ENCODE data around the gene DEPDC5.

The DEPDC5 gene

GRCh38 chr22:31920306-31920705, 166.5 kb downstream of the DEPDC5 start:
- TF ChIP-seq CTCF (conservative IDR thresholded peaks at IDR 0.05) (no peak), ZFX (IDR thresholded peaks at IDR 0.05) (no peak)

GRCh38 chr22:31921106-31921505, 167.3 kb downstream of the DEPDC5 start:
- TF ChIP-seq CTCF (conservative IDR thresholded peaks at IDR 0.05) (no peak), ZFX (IDR thresholded peaks at IDR 0.05) (no peak)
- H3K27ac ChIP-seq = no peak overlapping the region

More at GRCh38 chr22:31920306-31920705, 166.5 kb downstream of the DEPDC5 start:
- no peak overlapping the region for H3K27ac ChIP-seq

- TF ChIP-seq CTCF (conservative IDR thresholded peaks at IDR 0.05) (no peak), ZFX (IDR thresholded peaks at IDR 0.05) (no peak)
- H3K27ac ChIP-seq = no peak overlapping the region
Measured at GRCh38 chr22:31922534-31922933, 168.7 kb downstream of the DEPDC5 start.

GRCh38 chr22:31923136-31923535, 169.3 kb downstream of the DEPDC5 start:
- H3K27ac ChIP-seq = no peak overlapping the region
- TF ChIP-seq CTCF (conservative IDR thresholded peaks at IDR 0.05) (no peak), ZFX (IDR thresholded peaks at IDR 0.05) (no peak)

- no peak overlapping the region for H3K27ac ChIP-seq
- TF ChIP-seq CTCF (conservative IDR thresholded peaks at IDR 0.05) (no peak), ZFX (IDR thresholded peaks at IDR 0.05) (no peak)
Measured at GRCh38 chr22:31923747-31924146, 169.9 kb downstream of the DEPDC5 start.

GRCh38 chr22:31925056-31925455, 171.2 kb downstream of the DEPDC5 start:
- H3K27ac ChIP-seq = no peak overlapping the region
- TF ChIP-seq CTCF (conservative IDR thresholded peaks at IDR 0.05) (no peak), ZFX (IDR thresholded peaks at IDR 0.05) (no peak)

GRCh38 chr22:31926024-31926423, 172.2 kb downstream of the DEPDC5 start:
- no peak for TF ChIP-seq ZFX (IDR thresholded peaks at IDR 0.05)
- no peak for TF ChIP-seq CTCF (conservative IDR thresholded peaks at IDR 0.05)

More at GRCh38 chr22:31926024-31926423, 172.2 kb downstream of the DEPDC5 start:
- H3K27ac ChIP-seq = no peak overlapping the region

Data from C4-2B (cell line).